ENCODE measurements around the gene TMEM117. TPM values are rescaled to one million over a fixed set of nuclear protein-coding genes. Genes with fewer than 3 reads are reported as not detected.

Gene TMEM117
- total RNA-seq, 1 donor from 2014 or later = 13.1 TPM

- no peak overlapping the region for H3K9ac ChIP-seq (ENCODE audit: low read length)
- no peak overlapping the region for H2AFZ ChIP-seq (ENCODE audit: low read depth, low read length)
- H3K79me2 ChIP-seq (ENCODE audit: insufficient read depth, low read length) = no peaks in the 10 kb centered on the region
- no peaks in the 10 kb centered on the region for H3K9me3 ChIP-seq (ENCODE audit: insufficient read depth, low read depth, low read length)
- Mint-ChIP-seq H3K4me3 (ENCODE audit: unreplicated experiment) (no peak overlapping the region), H3K36me3 (ENCODE audit: low read depth, unreplicated experiment) (peaks cover 3% of the 10 kb centered on the region), H3K27me3 (ENCODE audit: low read depth, unreplicated experiment) (no peaks in the 10 kb centered on the region), H3K9me3 (ENCODE audit: unreplicated experiment) (peaks cover 16% of the 10 kb centered on the region), H3K4me1 (ENCODE audit: low read depth, unreplicated experiment) (no peaks in the 10 kb centered on the region), H3K27ac (ENCODE audit: unreplicated experiment) (no peak overlapping the region)
- no peak overlapping the region for H3K27ac ChIP-seq (ENCODE audit: low read depth, low read length)
- H3K4me3 ChIP-seq (ENCODE audit: insufficient read depth, low read depth, low read length) = no peak overlapping the region
- H3K4me1 ChIP-seq (ENCODE audit: insufficient read depth, low read length) = no peaks in the 10 kb centered on the region
- no peaks in the 10 kb centered on the region for H4K20me1 ChIP-seq (ENCODE audit: insufficient read depth, low read length)
- H3K27me3 ChIP-seq (ENCODE audit: insufficient read depth, low read length) = no peaks in the 10 kb centered on the region
- TF ChIP-seq EZH2 (IDR thresholded peaks at IDR 0.05; ENCODE audit: insufficient read depth, low read length) (no peak), CTCF (IDR thresholded peaks at IDR 0.05; ENCODE audit: insufficient read depth, low read depth, low read length) (no peak)
- no peak overlapping the region for H3K4me2 ChIP-seq (ENCODE audit: low read length)
- no peaks in the 10 kb centered on the region for H3K36me3 ChIP-seq (ENCODE audit: insufficient read depth, low read length)
- no peak for DNase-seq (ENCODE audit: low read depth)
- no peak for FAIRE-seq
Measured at GRCh38 chr12:43980627-43981191, 144.8 kb downstream of the TMEM117 start.

- no peaks in the 10 kb centered on the region for H3K9me3 ChIP-seq (ENCODE audit: insufficient read depth, low read depth, low read length)
- DNase-seq (ENCODE audit: low read depth) (no peak), FAIRE-seq (no peak)
- no peaks in the 10 kb centered on the region for H3K4me1 ChIP-seq (ENCODE audit: insufficient read depth, low read length)
- H3K4me3 Mint-ChIP-seq (ENCODE audit: unreplicated experiment) = no peak overlapping the region
- H3K4me3 ChIP-seq (ENCODE audit: insufficient read depth, low read depth, low read length) = no peak overlapping the region
- no peaks in the 10 kb centered on the region for H4K20me1 ChIP-seq (ENCODE audit: insufficient read depth, low read length)
- H3K27me3 Mint-ChIP-seq (ENCODE audit: low read depth, unreplicated experiment) = no peaks in the 10 kb centered on the region
- no peak for TF ChIP-seq EZH2 (IDR thresholded peaks at IDR 0.05; ENCODE audit: insufficient read depth, low read length)
- no peak for TF ChIP-seq CTCF (IDR thresholded peaks at IDR 0.05; ENCODE audit: insufficient read depth, low read depth, low read length)
- no peak overlapping the region for H2AFZ ChIP-seq (ENCODE audit: low read depth, low read length)
- H3K27me3 ChIP-seq (ENCODE audit: insufficient read depth, low read length) = no peaks in the 10 kb centered on the region
- no peaks in the 10 kb centered on the region for H3K79me2 ChIP-seq (ENCODE audit: insufficient read depth, low read length)
- H3K9ac ChIP-seq (ENCODE audit: low read length) = no peak overlapping the region
- H3K4me1 Mint-ChIP-seq (ENCODE audit: low read depth, unreplicated experiment) = no peaks in the 10 kb centered on the region
- no peak overlapping the region for H3K27ac Mint-ChIP-seq (ENCODE audit: unreplicated experiment)
- no peaks in the 10 kb centered on the region for H3K36me3 ChIP-seq (ENCODE audit: insufficient read depth, low read length)
- H3K27ac ChIP-seq (ENCODE audit: low read depth, low read length) = no peak overlapping the region
- H3K9me3 Mint-ChIP-seq (ENCODE audit: unreplicated experiment) = peaks cover 16% of the 10 kb centered on the region
- H3K4me2 ChIP-seq (ENCODE audit: low read length) = no peak overlapping the region
- H3K36me3 Mint-ChIP-seq (ENCODE audit: low read depth, unreplicated experiment) = peaks cover 3% of the 10 kb centered on the region
Measured at GRCh38 chr12:43981726-43982125, 145.8 kb downstream of the TMEM117 start.

GRCh38 chr12:43982544-43982943 lies 146.7 kb downstream of the TMEM117 start:
- H3K4me1 Mint-ChIP-seq (ENCODE audit: low read depth, unreplicated experiment) = no peaks in the 10 kb centered on the region
- H2AFZ ChIP-seq (ENCODE audit: low read depth, low read length) = no peak overlapping the region
- H3K9ac ChIP-seq (ENCODE audit: low read length) = no peak overlapping the region
- TF ChIP-seq CTCF (IDR thresholded peaks at IDR 0.05; ENCODE audit: insufficient read depth, low read depth, low read length) (no peak), EZH2 (IDR thresholded peaks at IDR 0.05; ENCODE audit: insufficient read depth, low read length) (no peak)
- no peaks in the 10 kb centered on the region for H3K36me3 ChIP-seq (ENCODE audit: insufficient read depth, low read length)
- peaks cover 16% of the 10 kb centered on the region for H3K9me3 Mint-ChIP-seq (ENCODE audit: unreplicated experiment)
- H3K9me3 ChIP-seq (ENCODE audit: insufficient read depth, low read depth, low read length) = no peaks in the 10 kb centered on the region
- H3K4me3 ChIP-seq (ENCODE audit: insufficient read depth, low read depth, low read length) = no peak overlapping the region
- H3K4me3 Mint-ChIP-seq (ENCODE audit: unreplicated experiment) = no peak overlapping the region
- H3K4me1 ChIP-seq (ENCODE audit: insufficient read depth, low read length) = no peaks in the 10 kb centered on the region
- H3K27ac ChIP-seq (ENCODE audit: low read depth, low read length) = no peak overlapping the region
- no peaks in the 10 kb centered on the region for H3K27me3 Mint-ChIP-seq (ENCODE audit: low read depth, unreplicated experiment)
- H3K36me3 Mint-ChIP-seq (ENCODE audit: low read depth, unreplicated experiment) = peaks cover 3% of the 10 kb centered on the region
- no peaks in the 10 kb centered on the region for H4K20me1 ChIP-seq (ENCODE audit: insufficient read depth, low read length)
- H3K79me2 ChIP-seq (ENCODE audit: insufficient read depth, low read length) = no peaks in the 10 kb centered on the region
- H3K4me2 ChIP-seq (ENCODE audit: low read length) = no peak overlapping the region
- no peaks in the 10 kb centered on the region for H3K27me3 ChIP-seq (ENCODE audit: insufficient read depth, low read length)
- DNase-seq (ENCODE audit: low read depth) = no peak
- no peak overlapping the region for H3K27ac Mint-ChIP-seq (ENCODE audit: unreplicated experiment)
- no peak for FAIRE-seq
